HG03442 (cell line): ENCODE results near the gene PIK3CA.
A peak's percentile ranks its signal among the peaks of the same experiment; 100 is the strongest.

ENCODE experiments used
- ATAC-seq: cut with Tn5 transposase; IDR thresholded peaks from one replicate; pipeline ENCODE4 v1.9.1; 2021; ENCODE audit warnings: mild to moderate bottlenecking, moderate library complexity; ENCODE audit not compliant: unreplicated experiment

Gene PIK3CA

GRCh38 chr3:179156170-179156569 is 8.0 kb downstream of the PIK3CA start:
- no peak for ATAC-seq

DNA sequence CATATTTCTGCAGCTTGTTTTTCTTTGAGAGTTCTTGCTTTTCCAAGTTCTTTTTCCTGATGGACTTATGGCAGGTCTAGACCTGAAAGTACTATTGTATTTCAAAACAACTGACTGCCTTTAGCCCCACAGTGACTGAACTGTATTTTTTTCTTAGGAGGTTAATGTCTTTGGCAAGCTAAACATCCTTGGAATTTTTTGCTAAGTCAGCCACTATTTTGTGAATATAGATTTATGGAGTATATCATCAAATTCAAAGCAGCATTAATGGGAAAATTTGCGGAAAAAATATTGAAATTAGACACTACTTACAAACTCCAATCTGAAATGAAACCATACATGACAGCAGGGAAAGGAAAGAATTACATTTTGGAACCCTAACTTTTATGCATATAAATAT is 8.6 kb downstream of the PIK3CA start:
- ATAC-seq: no peak

DNA sequence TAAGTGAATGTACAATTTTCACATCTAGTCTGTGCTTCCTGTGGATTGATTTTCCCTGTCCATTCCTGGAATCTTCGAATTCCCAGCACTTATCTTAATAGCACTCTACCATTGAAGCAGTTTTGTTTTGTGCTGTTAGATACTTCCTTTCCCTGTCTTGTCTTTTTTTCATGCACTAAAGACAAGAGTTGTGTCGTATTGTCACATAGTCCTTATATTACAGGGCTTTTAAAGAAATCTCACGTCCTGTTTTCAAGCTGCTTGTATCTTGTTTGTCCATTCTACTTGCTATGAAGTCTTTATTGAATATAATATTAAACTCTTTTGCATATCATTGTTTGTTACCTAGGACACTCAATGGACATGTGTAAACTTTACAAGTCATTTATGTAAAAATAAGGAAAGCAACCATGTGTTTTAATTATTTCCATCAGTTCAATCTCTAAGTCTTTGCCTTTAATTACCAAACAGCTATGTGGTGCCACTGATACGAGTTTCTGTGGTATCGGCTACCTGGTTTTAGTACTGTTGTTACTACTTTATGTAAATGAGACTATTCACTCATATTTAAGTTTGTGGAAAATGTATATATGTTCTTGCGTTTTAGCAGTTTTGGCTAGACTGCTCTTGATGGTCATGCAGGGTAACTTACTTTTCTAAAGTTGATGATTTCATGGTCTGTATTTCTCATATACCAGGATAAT is 10.3 kb downstream of the PIK3CA start:
- peak; percentile 87 for ATAC-seq

DNA sequence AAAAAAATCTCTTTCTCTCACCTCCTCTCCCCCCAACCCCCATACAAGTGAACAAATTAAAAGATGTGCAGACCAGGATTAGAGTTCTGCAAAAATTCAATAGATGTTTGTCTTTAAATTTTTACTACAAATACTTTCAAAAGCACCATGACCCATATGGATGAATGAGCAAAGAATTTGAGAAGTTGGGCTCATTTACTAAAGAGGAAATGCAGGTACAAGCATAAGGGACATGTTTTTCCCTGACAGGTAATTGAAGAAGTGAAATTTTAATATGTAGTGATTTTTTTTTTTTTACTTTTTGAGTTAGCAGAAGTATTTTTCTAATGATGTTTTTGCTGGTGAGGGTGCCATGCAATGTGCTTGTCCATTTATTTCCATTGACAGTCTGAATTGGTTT is 15.3 kb downstream of the PIK3CA start:
- ATAC-seq: no peak

GRCh38 chr3:179164857-179165256 is 16.7 kb downstream of the PIK3CA start:
- ATAC-seq: no peak

GRCh38 chr3:179166561-179167201 is 18.5 kb downstream of the PIK3CA start:
- ATAC-seq: no peak

DNA sequence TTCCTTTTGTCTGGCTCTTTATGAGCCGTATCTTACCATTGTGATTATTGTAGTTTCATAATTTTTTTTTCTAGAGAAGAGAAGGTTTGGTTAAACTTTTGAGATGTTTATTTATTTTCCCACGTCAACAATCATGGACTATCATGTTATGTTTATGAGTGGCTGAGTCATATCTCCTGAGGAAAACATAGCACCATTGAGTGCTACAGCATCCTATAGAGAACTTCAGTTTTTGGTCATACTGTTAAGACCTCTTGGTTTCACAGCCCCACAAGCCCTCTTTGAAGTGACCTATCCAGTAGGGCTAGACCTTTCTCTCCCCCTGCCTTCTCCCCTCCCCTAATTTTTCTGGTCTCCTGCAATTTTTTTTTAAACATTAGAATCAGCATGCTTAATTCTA is 20.8 kb downstream of the PIK3CA start:
- ATAC-seq: peak; percentile 60

DNA sequence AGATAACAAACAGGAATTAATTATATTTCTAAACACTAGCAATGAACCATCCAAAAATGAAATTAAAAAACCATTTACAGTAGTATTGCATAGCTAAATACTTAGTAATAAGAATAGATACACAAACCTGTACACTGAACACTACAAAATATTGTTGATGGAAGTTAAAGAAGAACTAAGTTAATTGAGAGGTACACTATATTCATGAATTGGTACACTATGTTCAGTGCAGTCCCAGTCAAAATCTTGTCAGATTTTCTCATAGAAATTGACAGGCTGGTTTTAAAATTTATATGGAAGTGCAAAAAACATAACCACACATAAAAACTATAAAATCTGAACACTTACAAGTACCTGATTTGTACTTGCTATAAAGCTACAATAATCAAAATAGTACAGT is 24.4 kb downstream of the PIK3CA start:
- ATAC-seq: no peak

GRCh38 chr3:179174316-179174715 is 26.2 kb downstream of the PIK3CA start:
- no peak for ATAC-seq

- ATAC-seq: no peak
These were observed 26.7 kb downstream of the PIK3CA start for GRCh38 chr3:179174898-179175297.

- ATAC-seq: no peak
These were observed 27.2 kb downstream of the PIK3CA start for GRCh38 chr3:179175358-179175757.

- ATAC-seq: no peak
These were observed 29.5 kb downstream of the PIK3CA start for GRCh38 chr3:179177611-179178010.

GRCh38 chr3:179179256-179179655 is 31.1 kb downstream of the PIK3CA start:
- ATAC-seq: no peak

- no peak for ATAC-seq
These were observed 32.0 kb downstream of the PIK3CA start for GRCh38 chr3:179179979-179180759.

GRCh38 chr3:179181021-179181472 is 32.9 kb downstream of the PIK3CA start:
- ATAC-seq: peak; percentile 79

DNA sequence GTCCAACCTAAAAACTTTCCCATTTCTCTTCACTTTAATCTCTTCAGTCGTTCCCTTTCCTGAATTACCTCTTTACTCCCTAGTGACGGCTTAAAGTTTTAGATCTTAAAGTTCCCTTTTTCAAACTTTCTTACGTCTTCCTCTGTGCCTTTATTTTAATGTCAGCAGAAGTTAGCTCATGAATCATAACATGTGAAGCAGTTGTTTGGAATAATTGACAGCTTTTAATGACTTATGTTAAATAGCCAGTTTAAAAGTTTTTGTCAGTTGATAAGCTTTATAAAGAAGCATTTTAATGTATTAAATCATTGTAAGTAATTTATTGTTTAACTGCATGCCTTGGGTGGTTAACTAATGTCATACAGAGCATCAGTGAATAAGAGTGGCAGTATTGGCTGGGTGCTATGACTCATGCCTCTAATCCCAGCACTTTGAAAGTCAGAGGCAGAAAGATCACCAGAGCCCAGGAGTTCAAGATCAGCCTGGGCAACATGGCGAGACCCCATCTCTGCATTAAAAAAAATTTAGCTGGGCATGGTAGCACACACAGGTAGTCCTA is 33.9 kb downstream of the PIK3CA start:
- ATAC-seq: no peak

DNA sequence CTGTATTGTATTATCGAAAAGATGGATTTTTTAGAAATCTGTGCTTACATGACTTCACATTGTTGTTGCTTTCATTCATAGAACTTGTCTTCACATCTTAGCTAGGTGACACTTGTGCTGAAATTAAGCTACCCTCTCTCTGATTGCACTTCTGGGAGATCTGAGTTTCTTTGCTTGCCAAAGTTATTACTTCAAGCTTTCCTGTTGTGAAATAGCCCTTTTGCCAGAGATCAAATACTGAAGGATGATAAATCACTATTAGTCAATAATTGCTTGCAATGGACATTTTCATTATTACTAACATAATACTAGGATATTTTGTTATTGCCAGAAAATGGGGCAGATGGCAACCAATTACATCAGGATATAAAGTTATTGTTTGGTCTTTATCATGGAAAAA is 34.7 kb downstream of the PIK3CA start:
- ATAC-seq: no peak

GRCh38 chr3:179184826-179185225 is 36.7 kb downstream of the PIK3CA start:
- ATAC-seq: no peak

- ATAC-seq: no peak
These were observed 38.3 kb downstream of the PIK3CA start for GRCh38 chr3:179186426-179186825.

- no peak for ATAC-seq
These were observed 41.6 kb downstream of the PIK3CA start for GRCh38 chr3:179189759-179190158.

GRCh38 chr3:179190581-179190980 is 42.4 kb downstream of the PIK3CA start:
- ATAC-seq: no peak

DNA sequence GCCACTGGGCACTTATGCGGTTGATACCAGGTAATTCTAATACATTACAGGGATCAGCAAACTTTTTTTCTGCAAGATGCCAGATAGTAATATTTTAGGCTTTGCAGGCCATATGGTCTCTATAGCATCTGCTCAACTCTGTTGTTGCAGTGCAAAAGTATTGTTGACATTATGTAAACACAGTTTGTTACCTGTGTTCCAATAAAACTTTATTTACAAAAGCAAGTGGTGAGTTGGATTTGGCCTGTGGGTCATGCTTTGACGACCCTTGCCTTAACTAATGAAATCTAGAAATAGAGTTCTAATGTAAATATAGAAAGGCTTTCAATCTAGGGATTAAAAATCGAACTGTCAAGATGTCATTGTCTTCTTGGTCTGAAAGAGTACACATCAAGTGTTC is 44.4 kb downstream of the PIK3CA start:
- no peak for ATAC-seq
